ENCODE results near the gene KLHL25. TPM values are rescaled to one million over a fixed set of nuclear protein-coding genes. Genes with fewer than 3 reads are reported as not detected.

Gene KLHL25
- total and polyA plus RNA-seq, 2 of the 8 experiments (the other 6 are each of a cell fraction or from before 2014, with no cell fraction given) = 16.5 to 22.0 TPM

GRCh38 chr15:85781099-85781498 is 13.6 kb downstream of the KLHL25 start (continued):
- no peak for TF ChIP-seq POLR2AphosphoS5 (IDR thresholded peaks at IDR 0.05; ENCODE audit: low read depth, low read length)
